GM04504 (cell line): ENCODE measurements around the gene RAD18.

Experiments
- DNase-seq: peaks from one replicate; pipeline ENCODE4 v3.0.0-alpha.2; 2012; ENCODE audit warnings: low read depth

The RAD18 gene

GRCh38 chr3:8964436-8965370 is 1.4 kb upstream of the RAD18 start:
- DNase-seq = peak; percentile 68

DNA sequence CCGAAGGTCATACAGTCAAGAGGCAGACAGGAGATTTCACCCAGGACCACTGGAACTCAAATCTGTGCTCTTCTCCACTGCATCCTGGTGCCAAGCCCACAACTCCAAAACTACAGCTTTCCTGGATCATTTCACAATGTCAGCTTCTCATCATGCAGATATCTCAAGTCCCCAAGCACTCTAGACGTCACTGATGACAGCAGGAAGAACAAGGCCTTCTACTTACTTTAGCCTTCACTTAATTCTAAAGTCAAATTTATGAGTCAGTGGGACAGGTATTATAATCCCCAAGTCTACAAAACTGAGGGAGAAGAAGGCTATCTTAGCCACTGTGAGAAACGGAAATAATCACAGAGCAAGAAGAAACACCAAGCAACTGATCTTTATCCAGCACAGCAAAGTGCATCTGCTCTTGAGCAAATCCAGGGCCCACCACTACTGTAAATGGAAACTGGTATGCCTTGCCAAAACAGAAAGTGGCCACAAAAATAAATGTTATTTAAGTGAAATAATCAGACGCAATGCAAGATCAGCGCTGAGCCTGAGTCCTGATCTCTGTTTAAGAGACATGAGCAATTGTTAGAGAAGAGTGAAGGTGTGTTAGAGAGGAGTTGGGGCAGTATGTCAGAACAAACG is 928 bp downstream of the RAD18 start:
- no peak for DNase-seq

DNA sequence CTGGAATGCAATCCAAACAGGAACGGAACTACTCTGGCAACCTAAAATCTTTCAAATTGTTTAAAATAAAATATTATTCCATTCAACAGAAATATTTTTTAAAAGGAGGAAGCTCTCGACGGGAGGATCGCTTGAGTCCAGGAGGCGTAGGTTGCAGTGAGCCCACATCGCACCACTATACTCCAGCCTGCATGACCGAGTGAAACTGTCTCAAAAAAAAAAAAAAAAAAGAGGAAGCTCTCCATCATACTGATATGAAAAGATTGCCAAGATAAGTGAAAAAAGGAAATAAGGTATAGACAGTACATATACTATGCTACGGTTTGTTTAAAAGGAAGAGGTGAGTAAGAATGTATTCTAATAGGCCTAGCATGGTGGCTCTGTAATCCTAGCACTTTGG is 3.6 kb downstream of the RAD18 start:
- DNase-seq = no peak

DNA sequence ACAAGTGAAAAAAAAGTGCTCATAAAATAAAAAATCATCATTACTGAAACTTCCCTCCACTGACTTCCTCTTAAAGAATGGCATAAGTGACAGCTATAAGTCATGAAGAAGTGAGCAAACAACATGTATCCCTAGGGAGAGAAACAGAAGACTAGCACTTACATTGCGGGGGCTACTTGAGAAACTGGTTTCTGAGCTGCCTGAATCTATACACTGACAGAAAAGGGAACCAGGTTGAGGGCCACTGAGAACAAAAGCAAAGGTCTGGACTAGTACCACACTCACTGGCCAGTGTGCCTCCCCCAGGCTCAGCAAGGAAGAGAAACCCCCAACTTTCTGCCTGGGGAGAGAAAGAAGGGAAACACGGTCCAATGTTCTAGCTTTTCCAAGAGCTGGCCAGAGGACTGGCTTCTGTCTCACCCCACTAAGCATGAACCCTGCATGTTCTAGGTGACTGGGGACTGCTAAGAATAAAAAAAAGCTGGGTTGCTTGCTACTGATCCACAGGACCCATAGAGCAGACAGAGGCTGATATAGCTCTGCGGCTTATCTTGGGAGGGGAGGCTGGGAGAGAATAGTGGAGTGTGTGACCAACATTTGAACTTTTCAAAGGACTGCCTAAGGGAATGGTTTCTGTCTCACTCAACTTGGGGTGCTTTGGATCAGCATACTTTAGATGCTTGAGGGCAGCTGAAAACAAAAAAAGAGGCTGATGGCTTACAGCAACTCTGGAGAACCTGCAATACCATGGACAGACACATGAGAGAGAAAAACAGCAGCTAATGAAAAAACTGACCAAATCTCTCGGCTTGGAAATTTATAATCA is 8.1 kb downstream of the RAD18 start:
- no peak for DNase-seq

DNA sequence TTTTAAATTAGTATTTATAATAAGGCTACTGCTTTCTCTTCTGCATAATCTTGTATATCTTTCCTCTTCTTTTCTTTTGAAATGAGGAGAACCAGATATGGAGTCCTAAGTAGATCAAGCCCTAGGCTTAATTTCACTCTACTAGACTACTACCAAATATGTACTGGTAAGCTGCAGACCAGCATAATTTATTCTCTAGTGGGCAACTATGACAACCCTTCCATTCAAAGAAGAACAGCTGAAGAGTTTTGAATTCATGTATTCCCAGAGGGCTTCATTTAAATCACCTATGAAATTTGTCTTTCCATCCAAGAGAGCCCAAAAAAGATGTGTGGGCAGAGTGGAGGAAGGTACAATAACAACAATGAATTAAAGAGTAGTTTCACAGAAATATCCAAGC is 10.0 kb downstream of the RAD18 start:
- no peak for DNase-seq

DNA sequence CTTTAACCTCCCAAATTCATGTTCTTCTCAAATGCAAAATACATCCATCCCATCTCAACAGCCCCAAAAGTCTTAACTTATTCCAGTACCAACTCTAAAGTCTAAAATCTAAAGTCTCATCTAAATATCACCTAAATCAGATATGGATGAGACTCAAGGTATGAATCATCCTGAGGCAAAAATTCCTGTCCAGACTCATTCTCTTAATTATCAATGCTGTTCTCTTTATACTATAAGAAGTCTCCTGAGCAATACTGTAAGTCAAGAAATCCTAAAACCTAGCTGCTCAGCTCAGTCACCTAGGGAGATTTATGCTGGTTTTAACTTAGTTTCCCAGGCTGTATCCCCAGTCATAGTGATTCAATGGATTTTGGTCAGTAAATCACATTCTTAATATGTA is 11.1 kb downstream of the RAD18 start:
- DNase-seq = no peak

DNA sequence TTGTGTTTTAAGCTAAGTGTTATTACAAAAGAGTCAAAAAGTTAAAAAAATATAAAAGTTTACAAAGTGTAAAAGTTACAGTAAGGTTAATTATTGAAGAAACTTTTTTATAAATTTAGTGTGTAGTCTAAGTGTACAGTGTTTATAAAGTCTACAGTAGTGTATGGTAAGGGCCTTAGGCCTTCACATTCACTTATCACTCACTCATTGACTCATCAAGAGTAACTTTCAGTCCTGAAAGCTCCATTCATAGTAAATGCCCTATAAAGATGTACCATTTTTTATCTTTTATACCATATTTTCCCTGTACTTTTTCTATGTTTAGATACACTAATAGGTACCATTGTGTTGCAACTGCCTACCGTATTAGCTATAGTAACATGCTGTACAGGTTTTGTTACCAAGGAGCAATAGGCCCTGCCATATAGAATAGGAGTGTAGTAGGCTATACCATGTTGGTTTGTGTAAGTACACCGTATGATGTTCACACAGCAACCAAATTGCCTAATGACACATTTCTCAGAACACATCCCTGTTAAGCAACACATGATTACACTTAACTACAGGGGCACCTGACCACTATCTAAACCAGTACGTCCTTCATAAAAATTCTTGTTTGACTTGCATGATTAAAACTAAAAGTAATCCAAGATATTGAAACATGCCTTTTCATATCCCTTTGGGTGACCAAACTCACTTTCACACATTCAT is 17.2 kb downstream of the RAD18 start:
- DNase-seq = no peak

GRCh38 chr3:8942746-8943488 is 20.4 kb downstream of the RAD18 start:
- no peak for DNase-seq

DNA sequence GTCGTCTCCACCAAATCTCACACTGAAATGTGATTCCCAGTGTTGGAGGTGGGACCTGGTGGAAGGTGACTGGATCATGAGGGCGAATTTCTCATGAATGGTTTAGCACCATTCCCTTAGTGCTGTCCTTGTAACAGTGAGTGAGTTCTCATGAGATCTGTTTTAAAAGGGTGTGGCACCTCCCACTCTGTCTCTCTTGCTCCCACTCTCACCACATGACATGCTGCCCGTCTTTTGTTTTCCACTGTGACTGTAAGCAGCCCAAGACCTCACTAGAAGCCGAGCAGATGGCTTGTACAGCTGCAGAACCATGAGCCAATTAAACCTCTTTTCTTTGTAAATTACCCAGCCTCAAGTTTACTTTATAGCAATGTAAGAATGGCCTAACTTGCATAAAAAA is 21.2 kb downstream of the RAD18 start:
- DNase-seq = no peak

DNA sequence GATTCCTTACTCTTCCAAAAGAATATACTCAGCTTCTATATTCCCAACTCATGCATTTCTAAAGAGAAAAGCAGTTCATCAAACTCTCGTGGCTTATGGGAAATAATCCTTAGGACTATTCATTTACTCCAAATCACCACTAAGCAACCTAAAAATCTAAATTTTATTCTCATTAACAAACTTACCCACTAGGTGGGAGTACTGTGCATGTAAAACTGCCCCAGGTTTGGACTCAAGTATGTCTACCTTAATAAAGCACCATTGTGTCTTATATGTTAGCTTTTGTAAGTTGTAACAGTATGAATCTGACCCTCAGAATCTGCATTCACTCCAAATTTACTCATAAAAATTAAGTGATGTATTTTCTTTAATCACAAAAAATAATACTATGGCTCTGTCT is 25.3 kb downstream of the RAD18 start:
- no peak for DNase-seq

- peak; percentile 35 for DNase-seq
Observed at GRCh38 chr3:8937064-8938020, 25.9 kb downstream of the RAD18 start.

GRCh38 chr3:8932507-8932906 is 30.8 kb downstream of the RAD18 start:
- DNase-seq = no peak

DNA sequence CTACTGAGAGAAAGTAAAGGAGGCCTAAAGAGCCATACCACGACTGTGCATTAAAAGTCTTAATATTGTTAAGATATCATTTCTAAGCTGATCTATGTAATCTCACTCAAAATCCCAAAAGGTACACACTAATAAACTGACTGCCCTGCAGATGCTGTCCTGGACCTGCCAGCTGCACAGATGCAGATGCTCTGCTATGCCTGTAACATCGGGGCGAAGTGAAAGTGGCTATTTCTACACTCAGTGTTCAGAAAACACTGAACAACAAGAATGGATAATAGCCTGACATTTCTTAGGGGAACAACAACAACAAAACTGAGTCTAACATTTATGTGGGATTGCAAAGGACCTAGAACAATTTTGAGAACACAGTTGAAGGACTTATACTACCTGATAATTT is 31.9 kb downstream of the RAD18 start:
- no peak for DNase-seq

GRCh38 chr3:8929860-8930259 is 33.4 kb downstream of the RAD18 start:
- no peak for DNase-seq

- no peak for DNase-seq
Observed at GRCh38 chr3:8914491-8914890, 48.8 kb downstream of the RAD18 start.

DNA sequence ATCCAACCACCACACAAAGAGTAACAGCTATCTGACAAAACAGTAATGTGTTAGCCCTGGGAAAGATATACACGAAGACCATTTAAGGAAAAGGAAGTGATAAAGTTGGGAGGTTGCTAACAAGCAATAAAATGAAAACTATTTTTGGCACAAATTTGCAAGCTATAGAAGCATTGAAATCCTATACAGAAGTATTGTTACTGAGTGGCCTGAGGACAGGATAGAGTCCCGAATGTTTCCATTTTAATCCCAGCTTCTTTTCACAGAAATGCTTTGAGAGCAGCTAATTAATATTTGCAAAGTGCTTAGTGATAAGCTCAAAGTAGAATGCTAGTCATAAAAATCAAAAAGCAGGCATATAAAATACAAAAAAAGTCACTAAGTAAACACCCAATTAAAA is 51.5 kb downstream of the RAD18 start:
- no peak for DNase-seq

- no peak for DNase-seq
Observed at GRCh38 chr3:8909160-8909559, 54.1 kb downstream of the RAD18 start.

DNA sequence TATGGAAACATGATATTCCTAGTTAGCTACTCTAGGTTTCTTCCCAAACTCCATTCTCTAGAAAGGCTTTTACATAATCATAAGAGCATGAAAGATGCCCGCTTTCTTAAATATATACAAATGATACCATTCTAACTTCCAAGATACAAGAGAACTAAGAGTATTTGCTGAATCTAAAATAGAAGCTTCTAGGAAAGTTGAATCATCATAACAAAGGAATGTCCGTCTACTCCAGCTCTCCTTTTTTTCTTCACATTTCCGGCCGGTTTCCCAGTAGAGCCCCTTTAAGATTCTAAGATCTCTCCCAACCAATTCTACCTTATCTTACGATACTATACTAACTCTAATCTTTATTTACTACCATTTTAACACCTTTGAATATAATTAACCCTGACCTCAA is 60.1 kb downstream of the RAD18 start:
- DNase-seq = no peak

- no peak for DNase-seq
Observed at GRCh38 chr3:8900869-8901268, 62.4 kb downstream of the RAD18 start.

DNA sequence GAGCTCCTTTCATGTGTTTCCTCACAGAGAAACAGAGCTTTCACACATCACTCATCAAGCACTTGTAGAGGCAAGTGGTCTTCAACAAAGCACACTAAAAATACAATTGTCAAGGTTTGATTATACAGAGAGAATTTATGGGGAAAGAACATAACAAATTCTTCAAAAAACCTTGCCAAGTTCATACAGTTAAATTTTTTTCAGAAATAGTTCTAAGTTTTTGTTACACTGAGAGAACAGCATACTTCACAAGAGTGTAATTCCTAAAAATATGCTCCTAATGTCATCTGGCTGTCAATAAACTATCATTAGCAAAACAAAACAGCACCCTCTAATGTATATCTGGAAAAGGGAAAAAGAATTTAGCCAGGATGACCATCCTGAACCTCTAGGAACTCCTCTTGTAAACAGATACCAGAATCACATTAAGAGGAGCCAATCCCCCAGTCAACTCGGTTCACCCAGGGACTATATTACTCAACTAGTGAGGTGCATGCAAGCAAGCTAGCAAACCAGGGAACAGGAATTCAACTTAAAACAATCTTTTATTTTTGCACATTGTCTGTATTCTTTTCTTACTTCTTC is 63.3 kb downstream of the RAD18 start:
- no peak for DNase-seq
